Measurements from ENCODE around the gene EDN1. TPM values are rescaled to one million over a fixed set of nuclear protein-coding genes. Genes with fewer than 3 reads are reported as not detected.

The EDN1 gene
- total and polyA plus RNA-seq, 9 of the 15 experiments (the other 6 are each of a cell fraction or from before 2014, with no cell fraction given), result 0.03 to 0.06 TPM; not detected in 7

GRCh38 chr6:12279322-12280091, 10.7 kb upstream of the EDN1 start:
- Histone ChIP-seq H3K9me3 (replicated peaks; ENCODE audit: control insufficient read depth, insufficient read depth, low read depth, low read length) (no peaks in the 10 kb centered on the region), H3K36me3 (ENCODE audit: control insufficient read depth, insufficient read depth, low read length) (no peaks in the 10 kb centered on the region), H3K79me2 (ENCODE audit: control insufficient read depth, insufficient read depth, low read length) (no peaks in the 10 kb centered on the region), H3K4me3 (no peak overlapping the region), H3K9me1 (ENCODE audit: control insufficient read depth, insufficient read depth, low read length) (no peaks in the 10 kb centered on the region), H3K4me2 (ENCODE audit: insufficient read depth, low read length) (no peak overlapping the region), H3K27me3 (ENCODE audit: control insufficient read depth in 2 of 2, insufficient read depth in 2 of 2, low read length in 2 of 2) (peaks cover 2 to 4% of the 10 kb centered on the region in 2 experiments; a peak in 3 of 5 replicates), H3K9ac (ENCODE audit: insufficient read depth in 1 of 2, low read depth in 2 of 2, low read length in 2 of 2) (no peak overlapping the region), H3K27ac (ENCODE audit: extremely low read depth, low read depth, low read length) (no peak overlapping the region), H2AFZ (ENCODE audit: low read depth, low read length) (no peak overlapping the region), H4K20me1 (replicated peaks; ENCODE audit: control insufficient read depth, insufficient read depth, low read length) (no peaks in the 10 kb centered on the region), H3K4me1 (replicated peaks in 1 of 2; ENCODE audit: control insufficient read depth in 2 of 2, insufficient read depth in 2 of 2, low read length in 2 of 2) (no peaks in the 10 kb centered on the region)
- no peak for ATAC-seq
- BruUV-seq (replicated peaks), result no TSS peak
- WGBS (ENCODE audit: insufficient coverage, low coverage, missing lambda C conversion rate), result 0% methylated on average over 4 of the region's 4 CpGs
- no peak for TF ChIP-seq TRIM25 (IDR thresholded peaks at IDR 0.05; ENCODE audit: borderline replicate concordance)
- no peak for TF ChIP-seq ZNF280A (IDR thresholded peaks at IDR 0.05; ENCODE audit: low read depth, partially characterized antibody)
- no peak for TF ChIP-seq ZNF740 (CRISPR knock-in tag; IDR thresholded peaks at IDR 0.05)
- TF ChIP-seq ZNF740 (tag; IDR thresholded peaks at IDR 0.05), result no peak
- no peak for TF ChIP-seq SP1 (CRISPR knock-in tag; IDR thresholded peaks at IDR 0.05)
- TF ChIP-seq HDAC8 (tag; IDR thresholded peaks at IDR 0.05), result no peak
- no peak for TF ChIP-seq PYGO2 (tag; IDR thresholded peaks at IDR 0.05)
- no peak for TF ChIP-seq SIN3B (IDR thresholded peaks at IDR 0.05; ENCODE audit: low read depth)
- TF ChIP-seq EP400 (IDR thresholded peaks at IDR 0.05), result no peak
- TF ChIP-seq CTBP1 (IDR thresholded peaks at IDR 0.05; ENCODE audit: borderline replicate concordance), result no peak
- TF ChIP-seq BRD9 (IDR thresholded peaks at IDR 0.05; ENCODE audit: low read depth, partially characterized antibody), result no peak
- FAIRE-seq, result no peak
- DNase-seq (ENCODE audit: extremely low read depth in 1 of 4, low spot score in 3 of 4), result no peak
- in situ Hi-C loops (cut with MboI) (no loop called here), intact Hi-C loops (cut with micrococcal nuclease) (no loop called here)
- ChIA-PET POLR2A (interaction anchor here (0.9 to 1.8 kb wide), 2 partner anchors 12 to 348 kb away, joined by 3 to 4 read pairs; no protein-coding TSS in a partner anchor), CTCF (ENCODE audit: low intra/inter-chr PET ratio) (no interaction called here)
